ENCODE measurements around the gene CELSR2.

The CELSR2 gene

DNA sequence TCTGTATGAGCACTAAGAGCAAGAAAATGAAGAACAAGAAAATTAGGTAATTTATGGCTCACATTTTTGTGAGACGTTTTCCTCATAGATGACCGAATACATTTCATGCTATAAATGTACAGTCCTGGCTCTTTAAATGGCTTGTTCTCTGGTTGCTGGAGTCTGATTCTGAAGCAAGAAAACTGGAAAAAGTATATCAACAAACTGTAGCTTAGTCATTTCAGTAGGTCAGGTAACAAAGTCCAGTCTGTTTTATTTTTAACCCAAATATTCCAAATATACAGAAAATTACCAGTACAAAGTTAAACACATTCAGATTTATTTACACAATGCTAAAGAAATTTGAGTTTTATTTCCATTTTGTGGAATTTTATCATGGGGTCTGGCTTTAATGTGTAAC lies 60.0 kb downstream of the CELSR2 start:
- no peak for TF ChIP-seq ZFX (IDR thresholded peaks at IDR 0.05; ENCODE audit: borderline replicate concordance)
- TF ChIP-seq, protein P1, sequence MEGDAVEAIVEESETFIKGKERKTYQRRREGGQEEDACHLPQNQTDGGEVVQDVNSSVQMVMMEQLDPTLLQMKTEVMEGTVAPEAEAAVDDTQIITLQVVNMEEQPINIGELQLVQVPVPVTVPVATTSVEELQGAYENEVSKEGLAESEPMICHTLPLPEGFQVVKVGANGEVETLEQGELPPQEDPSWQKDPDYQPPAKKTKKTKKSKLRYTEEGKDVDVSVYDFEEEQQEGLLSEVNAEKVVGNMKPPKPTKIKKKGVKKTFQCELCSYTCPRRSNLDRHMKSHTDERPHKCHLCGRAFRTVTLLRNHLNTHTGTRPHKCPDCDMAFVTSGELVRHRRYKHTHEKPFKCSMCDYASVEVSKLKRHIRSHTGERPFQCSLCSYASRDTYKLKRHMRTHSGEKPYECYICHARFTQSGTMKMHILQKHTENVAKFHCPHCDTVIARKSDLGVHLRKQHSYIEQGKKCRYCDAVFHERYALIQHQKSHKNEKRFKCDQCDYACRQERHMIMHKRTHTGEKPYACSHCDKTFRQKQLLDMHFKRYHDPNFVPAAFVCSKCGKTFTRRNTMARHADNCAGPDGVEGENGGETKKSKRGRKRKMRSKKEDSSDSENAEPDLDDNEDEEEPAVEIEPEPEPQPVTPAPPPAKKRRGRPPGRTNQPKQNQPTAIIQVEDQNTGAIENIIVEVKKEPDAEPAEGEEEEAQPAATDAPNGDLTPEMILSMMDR (IDR thresholded peaks at IDR 0.05): no peak
- no peak overlapping the region for H3K27ac ChIP-seq

DNA sequence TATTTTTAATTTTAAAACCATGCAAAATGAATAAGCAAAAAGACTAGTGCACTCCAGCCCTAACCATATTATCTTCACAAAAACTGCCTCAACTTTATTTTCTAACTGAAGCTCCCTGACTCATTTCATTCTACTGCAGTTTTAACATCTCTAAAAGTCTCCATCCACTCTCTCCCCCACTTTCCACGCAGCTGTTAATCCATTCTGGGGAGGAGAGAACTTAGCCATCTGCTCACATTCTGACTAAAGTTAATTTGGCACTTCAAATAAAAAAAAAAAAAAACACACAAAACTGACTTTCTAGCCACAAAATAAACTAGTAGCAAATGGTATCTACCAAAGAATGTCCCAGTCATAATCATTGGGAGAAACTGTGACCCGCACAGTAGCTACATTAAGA lies 62.9 kb downstream of the CELSR2 start:
- TF ChIP-seq, protein P1 (IDR thresholded peaks at IDR 0.05): no peak
- TF ChIP-seq ZFX (IDR thresholded peaks at IDR 0.05; ENCODE audit: borderline replicate concordance): no peak
- no peak overlapping the region for H3K27ac ChIP-seq

DNA sequence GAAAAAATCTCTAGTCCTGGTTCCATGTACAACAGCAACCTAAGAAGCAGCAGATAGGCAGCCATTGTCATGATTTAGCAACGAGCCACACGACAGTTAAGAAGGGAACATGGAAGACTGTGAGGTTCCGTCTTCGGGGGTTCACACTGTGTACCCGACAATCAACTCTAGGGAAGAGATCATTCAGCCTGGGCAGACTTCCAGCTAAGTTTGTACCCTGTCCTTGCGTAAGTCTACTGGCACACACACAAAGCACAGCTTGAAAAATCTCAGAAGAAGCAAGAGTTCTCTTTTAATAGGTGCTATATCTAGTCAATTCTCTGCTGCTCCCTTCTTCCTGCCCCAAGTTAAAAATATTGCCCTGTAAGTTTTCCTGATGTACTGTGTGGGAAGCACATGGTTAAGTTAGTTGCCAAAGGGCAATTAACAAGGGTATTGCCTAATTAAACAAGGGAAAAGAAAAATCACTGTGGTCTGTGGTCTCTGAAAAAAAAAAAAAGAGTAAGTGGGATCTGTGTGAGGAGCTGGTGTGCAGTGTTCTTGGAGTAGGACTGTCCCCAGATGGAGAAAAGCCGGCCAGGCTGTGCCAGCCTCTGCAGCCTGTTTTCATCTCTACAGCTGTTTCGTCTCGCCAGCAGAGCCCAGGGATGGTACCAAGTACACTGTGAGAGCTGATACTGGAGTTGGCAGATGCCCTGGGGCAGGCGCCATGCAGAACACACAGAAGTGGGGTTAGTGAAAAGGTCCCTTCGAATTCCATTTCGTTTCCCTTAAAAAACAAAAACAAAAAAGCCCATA lies 63.8 kb downstream of the CELSR2 start:
- no peak for TF ChIP-seq ZFX (IDR thresholded peaks at IDR 0.05; ENCODE audit: borderline replicate concordance)
- TF ChIP-seq, protein P1 (IDR thresholded peaks at IDR 0.05): no peak
- H3K27ac ChIP-seq: no peak overlapping the region

DNA sequence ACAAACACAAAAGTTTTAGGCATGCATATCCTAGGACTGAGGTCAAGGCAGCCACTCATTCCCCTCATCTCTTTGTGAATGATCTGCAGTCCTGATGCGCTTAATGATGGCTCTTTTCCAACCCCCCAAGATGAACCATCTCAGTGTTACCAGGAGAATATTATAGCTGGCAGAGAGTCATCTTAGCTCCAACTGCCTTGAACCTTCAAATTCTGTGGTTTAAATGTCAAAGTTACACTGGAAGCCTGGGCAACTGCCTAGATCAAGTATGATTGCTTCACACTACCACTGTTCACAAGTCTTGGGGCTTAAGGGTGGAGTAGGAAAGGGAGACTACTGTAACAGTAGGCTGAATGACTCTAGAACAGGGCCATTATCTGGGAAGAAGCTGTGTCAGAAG lies 65.5 kb downstream of the CELSR2 start:
- H3K27ac ChIP-seq: no peak overlapping the region
- TF ChIP-seq, protein P1 (IDR thresholded peaks at IDR 0.05): no peak
- TF ChIP-seq ZFX (IDR thresholded peaks at IDR 0.05; ENCODE audit: borderline replicate concordance): no peak

DNA sequence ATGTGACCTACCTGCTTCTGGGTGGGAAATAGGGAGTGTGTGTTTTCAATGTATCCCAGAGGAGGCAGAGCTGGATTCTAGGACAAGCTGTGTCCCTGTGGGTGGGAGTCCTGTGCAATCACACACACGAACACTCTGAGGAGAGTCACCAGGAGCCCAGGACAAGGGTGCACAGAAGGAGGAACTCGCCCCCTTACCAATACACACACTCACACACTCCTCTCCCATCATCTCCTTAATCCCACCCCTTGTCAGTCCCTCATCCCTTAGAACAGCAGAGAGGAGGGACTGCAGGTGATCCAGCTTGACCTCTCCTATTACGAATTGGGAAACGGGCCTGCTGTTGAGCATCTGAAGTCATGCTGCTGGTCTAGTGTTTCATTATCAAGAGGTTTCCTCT lies 65.9 kb downstream of the CELSR2 start:
- TF ChIP-seq, protein P1 (IDR thresholded peaks at IDR 0.05): no peak
- TF ChIP-seq ZFX (IDR thresholded peaks at IDR 0.05; ENCODE audit: borderline replicate concordance): no peak
- H3K27ac ChIP-seq: no peak overlapping the region

DNA sequence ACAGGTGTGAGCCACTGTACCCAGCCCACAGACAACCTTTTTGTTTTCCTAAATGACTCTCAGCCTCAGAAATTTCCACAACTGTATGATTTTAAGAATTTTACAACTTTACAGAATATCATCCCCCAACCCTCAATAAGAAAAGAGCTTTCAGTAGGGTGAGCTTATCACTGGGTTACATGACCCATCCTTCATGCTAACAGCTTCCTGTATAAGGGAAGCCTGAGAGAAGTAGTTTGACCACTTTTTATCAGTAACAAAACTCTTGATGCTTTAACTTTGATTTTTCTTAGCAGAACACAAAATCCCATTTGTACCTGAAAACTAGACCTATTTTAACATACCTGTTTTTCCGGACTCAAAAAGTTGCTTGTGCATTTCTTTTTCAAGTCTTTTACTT lies 67.2 kb downstream of the CELSR2 start:
- H3K27ac ChIP-seq: no peak overlapping the region
- TF ChIP-seq, protein P1 (IDR thresholded peaks at IDR 0.05): no peak
- no peak for TF ChIP-seq ZFX (IDR thresholded peaks at IDR 0.05; ENCODE audit: borderline replicate concordance)

DNA sequence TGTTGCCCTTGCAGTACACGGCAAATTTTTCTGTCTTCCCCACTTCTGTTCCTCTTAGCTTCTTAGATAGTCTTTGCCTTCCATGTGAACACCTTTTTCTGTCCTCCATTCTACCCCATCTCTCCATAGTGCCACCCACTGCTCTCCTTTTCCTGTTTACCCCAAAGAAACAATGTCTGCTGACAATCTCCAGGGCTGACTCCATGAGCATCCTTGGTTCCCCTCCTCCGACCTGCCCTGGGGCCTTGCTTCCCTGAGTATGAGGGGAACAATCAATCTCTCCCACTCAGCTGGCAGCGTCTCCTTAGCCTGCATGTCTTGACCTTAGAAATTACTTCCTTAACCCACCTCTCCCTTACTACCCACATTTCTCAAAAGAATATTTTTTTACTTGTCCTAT lies 69.8 kb downstream of the CELSR2 start:
- H3K27ac ChIP-seq: no peak overlapping the region
- TF ChIP-seq, protein P1 (IDR thresholded peaks at IDR 0.05): no peak
- TF ChIP-seq ZFX (IDR thresholded peaks at IDR 0.05; ENCODE audit: borderline replicate concordance): no peak
